Motor neuron (in vitro differentiated cells): ENCODE measurements around the gene SLC12A3. TPM values are rescaled to one million over a fixed set of nuclear protein-coding genes. Genes with fewer than 3 reads are reported as not detected.
A peak's percentile ranks its signal among the peaks of the same experiment; 100 is the strongest.

Experiments used
- ATAC-seq, 8 experiments: fragments of 200-7000 bp; cut with Tn5 transposase; replicated peaks in 6 of 8; 2 replicates each; pipeline ENCODE4 v1.8.0; 2021; ENCODE audit warnings: mild to moderate bottlenecking in 8 of 8, moderate library complexity in 8 of 8
- H3K27ac ChIP-seq, 2 donors: fragments of 250-450 bp; sonication (Bioruptor Pico); 2 replicates each; pipeline ENCODE4 v1.9.0; 2021; ENCODE audit warnings: antibody characterized with exemption in 2 of 2, mild to moderate bottlenecking in 2 of 2, moderate library complexity in 1 of 2
- H3K4me1 ChIP-seq, 2 donors: fragments of 250-450 bp; sonication (Bioruptor Pico); replicated peaks in 1 of 2; 2 replicates each; pipeline ENCODE4 v1.6.1; 2021; ENCODE audit warnings: antibody characterized with exemption in 2 of 2, mild to moderate bottlenecking in 2 of 2, moderate library complexity in 1 of 2
- H3K4me3 ChIP-seq, 5 donors: fragments of 250-450 bp; sonication (Bioruptor Pico); 2 replicates each; pipeline ENCODE4 v1.9.0; 2021; ENCODE audit warnings: antibody characterized with exemption in 5 of 5, mild to moderate bottlenecking in 5 of 5, moderate library complexity in 4 of 5
- WGBS, 10 experiments: fragments of 450-650 bp; shearing (Covaris generic); methylation state at CpG; one replicate each; pipeline ENCODE4 v1.0.0; 2022; 5-methylcytosine and 5-hydroxymethylcytosine counted together
- in situ Hi-C, 9 experiments: fragments of 400-800 bp; cut with MboI; loops; one replicate each; pipeline ENCODE4 v1.15.0; 2021; ENCODE audit warnings: low sequenced_read_pairs in 9 of 9, low pct_unique_long_range_greater_than_20kb in 2 of 9; ENCODE audit not compliant: unreplicated experiment in 9 of 9
- total RNA-seq, 8 experiments: library from RNA; unstranded; fragments of 300-600 nt; gene quantifications; 2 replicates each; pipeline versions ENCODE4 v1.2.3 to v1.2.4, GENCODE V29; 2022

The SLC12A3 gene
- total RNA-seq, 8 experiments from 2014 or later: 0.05 to 0.81 (median 0.35) TPM; not detected in 3

DNA sequence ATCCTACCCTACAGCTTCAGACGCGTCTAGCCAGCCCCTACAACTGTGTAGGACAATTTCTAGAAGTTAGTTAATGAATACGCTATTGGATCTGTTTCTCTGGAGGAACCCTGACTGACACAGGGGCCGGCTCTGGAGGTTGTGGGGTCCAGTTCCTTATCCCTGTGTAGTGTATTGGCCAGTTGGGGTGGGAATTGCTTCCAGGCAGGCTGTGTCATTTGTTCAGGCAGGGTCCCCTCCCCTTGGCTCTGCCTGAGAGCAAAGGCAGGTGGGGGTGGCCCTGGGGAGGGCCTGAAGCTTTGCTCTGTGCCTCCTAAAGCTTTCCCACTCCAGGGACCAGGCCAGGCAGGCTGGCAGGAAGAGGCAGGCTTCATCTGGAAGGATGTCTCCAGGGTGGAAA is 85.0 kb downstream of the SLC12A3 start:
- peak in 6 of 8 experiments; percentile 1 to 19 (median 8) for ATAC-seq
- 50 to 100% (median 88%) methylated on average over 2 of the region's 4 CpGs; no CpG with 5 or more reads in 7 of the 10 experiments for WGBS, 10 experiments
- Histone ChIP-seq H3K27ac (no peak overlapping the region), H3K4me3 (no peak overlapping the region), H3K4me1 (peaks cover 0 to 3% of the 10 kb centered on the region in 2 donors)
- in situ Hi-C loops: no loop called here

DNA sequence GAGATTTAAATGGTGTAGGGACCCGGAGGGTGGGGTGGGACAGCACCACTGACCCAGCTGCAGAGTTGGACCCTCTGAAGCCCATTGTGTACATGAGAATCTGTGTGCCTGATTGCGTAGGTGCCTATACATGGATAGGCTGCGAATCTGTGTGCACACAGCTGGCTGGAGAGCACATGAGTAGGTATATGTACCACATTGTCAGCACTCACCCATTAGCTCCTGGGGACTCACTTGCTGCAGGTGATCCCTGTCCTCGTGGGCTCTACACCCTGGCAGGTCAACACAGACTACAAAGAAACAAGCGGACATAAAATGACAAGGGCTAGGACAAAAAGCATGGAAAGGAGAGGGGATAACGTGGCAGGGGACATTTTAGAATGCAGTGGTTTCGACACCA is 85.4 kb downstream of the SLC12A3 start:
- peak in 3 of 8 experiments; percentile 3 to 8 (median 7) for ATAC-seq
- H3K4me3 ChIP-seq: no peak overlapping the region
- peaks cover 0 to 3% of the 10 kb centered on the region in 2 donors for H3K4me1 ChIP-seq
- no peak overlapping the region for H3K27ac ChIP-seq
- WGBS, 10 experiments: 74 to 100% (median 88%) methylated on average over 1 to 6 of the region's 7 CpGs; no CpG with 5 or more reads in 3 of the 10 experiments
- in situ Hi-C loops: no loop called here

DNA sequence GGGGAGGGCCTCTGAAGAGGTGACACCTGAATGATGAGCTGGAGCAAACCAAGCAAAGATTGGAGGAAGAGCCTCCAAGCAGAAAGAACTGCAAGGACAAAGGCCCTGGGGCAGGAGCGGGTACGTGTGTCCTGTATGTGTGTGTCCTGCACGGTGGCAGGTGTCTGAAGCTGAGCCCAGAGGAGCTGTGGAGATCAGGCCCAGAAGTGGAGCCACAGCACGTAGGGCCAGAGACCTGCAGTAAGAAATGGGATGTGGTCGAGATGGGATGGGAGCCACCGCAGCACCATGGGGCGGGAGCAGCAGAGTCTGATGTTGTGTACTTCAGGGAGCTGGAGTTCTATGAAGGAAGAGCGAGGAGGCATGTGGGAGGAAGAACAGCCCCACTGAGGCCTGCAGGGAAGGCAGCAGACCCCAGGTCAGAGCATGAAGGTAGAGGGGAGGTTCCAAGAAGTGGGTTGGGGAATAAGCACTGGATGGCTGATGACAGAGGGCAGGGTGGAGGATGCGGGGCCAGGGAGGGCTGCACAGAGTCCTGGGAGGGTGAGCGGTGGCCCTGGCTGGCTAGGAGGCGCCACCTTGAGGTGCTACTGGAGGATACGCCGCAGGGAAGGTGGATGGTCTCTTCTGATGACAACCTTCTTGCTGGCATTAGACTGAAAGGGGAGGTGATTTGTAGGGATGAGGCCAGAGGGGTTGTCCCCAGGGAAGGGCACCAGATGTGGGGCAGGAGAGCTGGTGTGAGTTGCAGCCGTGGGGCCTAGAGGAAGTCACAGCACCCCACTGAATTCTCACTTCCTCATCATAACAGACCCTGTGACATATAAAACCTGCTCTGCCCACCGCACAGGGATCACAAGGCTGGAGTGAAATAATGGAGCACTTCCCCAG is 86.1 kb downstream of the SLC12A3 start:
- 52 to 100% (median 76%) methylated on average over 1 to 8 of the region's 15 CpGs; no CpG with 5 or more reads in 3 of the 10 experiments for WGBS, 10 experiments
- peak; percentile 69 to 78 (median 74) for ATAC-seq
- H3K4me3 ChIP-seq: no peak overlapping the region
- no peak overlapping the region for H3K27ac ChIP-seq
- H3K4me1 ChIP-seq: peaks cover 0 to 3% of the 10 kb centered on the region in 2 donors
- in situ Hi-C loops: no loop called here

DNA sequence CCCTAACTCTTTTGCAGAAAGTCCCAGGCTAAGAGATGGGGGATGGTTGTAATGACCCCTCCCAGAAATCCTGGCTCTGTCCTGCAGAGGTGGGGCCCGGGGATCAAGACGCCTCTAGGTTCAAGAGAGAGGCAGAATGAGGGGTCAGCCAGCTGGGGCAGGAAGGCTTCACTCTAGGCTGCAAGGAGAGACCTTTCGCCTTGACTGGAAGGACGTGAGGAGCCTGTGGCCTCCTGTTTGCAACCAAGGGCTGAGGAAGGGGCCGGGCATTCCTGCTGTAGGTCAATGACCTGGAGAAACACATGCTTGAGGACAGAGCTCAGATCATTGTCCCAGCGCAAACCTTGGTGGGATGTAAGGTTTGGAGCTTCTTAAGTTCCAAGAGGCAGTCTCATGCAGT is 88.0 kb downstream of the SLC12A3 start:
- Histone ChIP-seq H3K27ac (no peak overlapping the region), H3K4me1 (peaks cover 0 to 3% of the 10 kb centered on the region in 2 donors), H3K4me3 (no peak overlapping the region)
- ATAC-seq: no peak
- 80 to 100% (median 90%) methylated on average over 1 to 2 of the region's 6 CpGs; no CpG with 5 or more reads in 5 of the 10 experiments for WGBS, 10 experiments
- in situ Hi-C loops: no loop called here

DNA sequence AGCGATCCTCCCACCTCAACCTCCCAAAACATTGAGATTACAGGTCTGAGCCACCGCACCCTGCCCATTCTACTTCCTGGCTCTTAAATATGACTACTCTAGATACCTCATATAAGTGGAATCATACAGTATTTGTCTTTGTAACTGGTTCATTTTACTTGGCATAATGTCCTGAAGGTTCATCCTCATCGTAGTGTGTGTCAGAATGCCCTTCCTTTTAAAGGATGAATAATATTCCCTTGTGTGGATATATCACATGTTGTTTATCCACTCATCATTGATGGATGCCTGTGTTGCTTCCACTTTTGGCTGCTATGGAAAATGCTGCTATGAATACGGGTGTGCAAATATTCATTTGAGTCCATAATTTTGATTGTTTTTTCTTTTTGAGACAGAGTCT is 91.1 kb downstream of the SLC12A3 start:
- in situ Hi-C loops: no loop called here
- WGBS, 10 experiments: 38 to 100% (median 83%) methylated on average over 1 to 4 of the region's 4 CpGs; no CpG with 5 or more reads in 3 of the 10 experiments

DNA sequence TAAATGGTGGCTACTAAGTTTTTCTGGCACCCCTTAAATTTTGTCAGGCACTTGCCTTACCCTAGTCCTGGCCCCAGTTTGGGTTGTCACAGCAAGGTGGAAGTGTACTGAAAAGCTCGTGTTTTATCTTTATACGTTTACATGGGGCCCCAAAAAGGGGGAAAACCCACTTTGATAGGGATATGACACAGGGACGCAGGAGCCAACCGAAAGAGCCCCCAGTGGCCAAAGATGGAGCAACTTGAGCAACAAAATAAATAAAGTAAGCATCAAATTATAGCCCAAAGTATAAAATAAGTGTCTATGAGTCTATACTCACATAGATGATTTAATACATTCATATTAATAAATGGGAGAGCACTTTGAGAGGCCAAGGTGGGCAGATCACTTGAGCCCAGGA is 91.7 kb downstream of the SLC12A3 start:
- Histone ChIP-seq H3K4me1 (peaks cover 0 to 4% of the 10 kb centered on the region in 2 donors), H3K4me3 (no peak overlapping the region), H3K27ac (no peak overlapping the region)
- WGBS, 10 experiments: 0 to 100% (median 41%) methylated on average over 1 to 4 of the region's 4 CpGs; no CpG with 5 or more reads in 2 of the 10 experiments
- in situ Hi-C loops: no loop called here
- ATAC-seq: no peak

More for the DNA sequence above, 91.1 kb downstream of the SLC12A3 start:
- no peak for ATAC-seq
- peaks cover 0 to 6% of the 10 kb centered on the region in 2 donors for H3K4me1 ChIP-seq
- H3K4me3 ChIP-seq: no peak overlapping the region
- H3K27ac ChIP-seq: no peak overlapping the region

DNA sequence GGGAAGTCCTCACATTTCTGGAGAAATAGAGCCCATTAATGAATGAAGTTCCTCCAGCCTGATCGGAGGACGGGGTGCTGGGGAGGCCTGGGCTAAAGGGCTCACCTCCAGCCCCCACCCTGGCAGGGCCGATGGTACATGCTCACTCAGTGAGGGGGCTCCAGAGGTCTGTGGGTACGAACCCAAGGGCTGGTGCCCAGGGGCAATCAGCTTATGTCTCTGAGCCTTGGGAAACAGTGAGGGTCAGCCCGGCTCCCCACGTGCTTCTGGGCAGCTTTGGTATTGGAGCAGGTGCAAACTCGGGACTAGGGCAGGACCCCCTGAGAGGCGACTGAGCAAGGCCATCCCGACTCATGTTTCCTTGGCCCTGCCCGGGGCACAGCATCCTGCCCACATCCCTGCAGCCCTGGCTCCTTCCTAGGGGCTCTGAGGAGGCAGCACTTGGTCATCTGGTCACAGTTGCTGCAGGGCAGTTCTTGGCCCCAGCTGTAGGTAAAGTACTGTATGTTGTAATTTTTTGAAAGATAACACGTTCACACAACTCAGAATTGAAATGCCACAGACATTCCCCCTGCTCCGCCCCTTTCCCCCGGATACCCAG is 95.8 kb downstream of the SLC12A3 start:
- H3K4me3 ChIP-seq: no peak overlapping the region
- no peak overlapping the region for H3K27ac ChIP-seq
- H3K4me1 ChIP-seq: peaks cover 0 to 4% of the 10 kb centered on the region in 2 donors
- WGBS, 10 experiments: 73 to 90% (median 84%) methylated on average over 2 to 7 of the region's 13 CpGs; no CpG with 5 or more reads in 5 of the 10 experiments
- in situ Hi-C loops: no loop called here
- ATAC-seq: peak in 5 of 8 experiments; percentile 23 to 37 (median 33)

DNA sequence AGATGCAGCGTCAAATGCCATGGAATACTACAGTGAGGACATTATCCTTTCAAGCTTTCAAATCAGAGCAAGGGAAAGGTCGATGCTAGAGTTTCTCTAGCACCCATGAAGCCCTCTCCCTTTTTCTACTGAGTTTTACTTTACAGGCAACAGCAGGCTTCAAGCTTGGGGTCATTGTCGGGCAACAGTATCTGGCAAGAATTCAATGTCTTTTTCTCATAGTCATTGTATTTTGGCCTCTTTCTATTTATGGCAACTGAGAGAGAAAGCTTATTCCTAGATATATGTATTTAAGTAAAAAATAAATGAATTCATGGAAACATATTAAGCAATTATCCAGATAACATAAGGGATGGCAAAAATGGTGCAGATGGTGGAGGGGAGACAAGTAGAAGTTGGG is 96.4 kb downstream of the SLC12A3 start:
- no peak overlapping the region for H3K27ac ChIP-seq
- no peak for ATAC-seq
- WGBS, 10 experiments: 50 to 100% (median 83%) methylated on average over 1 to 3 of the region's 3 CpGs; no CpG with 5 or more reads in 2 of the 10 experiments
- peaks cover 0 to 4% of the 10 kb centered on the region in 2 donors for H3K4me1 ChIP-seq
- no peak overlapping the region for H3K4me3 ChIP-seq
- in situ Hi-C loops: no loop called here

DNA sequence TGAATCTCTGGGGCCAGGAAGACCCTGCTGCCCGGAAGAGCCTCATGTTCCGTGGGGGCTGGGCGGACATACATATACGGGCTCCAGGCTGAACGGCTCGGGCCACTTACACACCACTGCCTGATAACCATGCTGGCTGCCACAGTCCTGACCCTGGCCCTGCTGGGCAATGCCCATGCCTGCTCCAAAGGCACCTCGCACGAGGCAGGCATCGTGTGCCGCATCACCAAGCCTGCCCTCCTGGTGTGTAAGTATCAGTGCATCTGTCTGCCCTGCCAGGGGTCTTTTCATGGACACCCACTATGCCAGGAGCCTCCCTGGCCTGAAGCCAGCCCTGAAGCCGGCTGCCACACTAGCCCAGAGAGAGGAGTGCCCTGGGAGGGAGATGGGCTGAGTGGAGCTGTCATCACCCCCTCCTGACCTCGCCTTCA is 96.9 kb downstream of the SLC12A3 start, which contains the start of gene CETP:
Gene CETP (plus strand): TSS at position 100 of the 431 bp plus-strand sequence. CDS start 30 bp downstream, at position 130.
- Histone ChIP-seq H3K4me3 (no peak within 1 kb of the TSS), H3K4me1 (peaks cover 0 to 4% of the 10 kb centered on the region in 2 donors), H3K27ac (no peak within 1 kb of the TSS)
- in situ Hi-C loops: no loop called here
- 67 to 80% (median 80%) methylated on average over 1 to 8 of the region's 12 CpGs; no CpG with 5 or more reads in 5 of the 10 experiments for WGBS, 10 experiments
- ATAC-seq: peak in 1 of 8 experiments; percentile 16

DNA sequence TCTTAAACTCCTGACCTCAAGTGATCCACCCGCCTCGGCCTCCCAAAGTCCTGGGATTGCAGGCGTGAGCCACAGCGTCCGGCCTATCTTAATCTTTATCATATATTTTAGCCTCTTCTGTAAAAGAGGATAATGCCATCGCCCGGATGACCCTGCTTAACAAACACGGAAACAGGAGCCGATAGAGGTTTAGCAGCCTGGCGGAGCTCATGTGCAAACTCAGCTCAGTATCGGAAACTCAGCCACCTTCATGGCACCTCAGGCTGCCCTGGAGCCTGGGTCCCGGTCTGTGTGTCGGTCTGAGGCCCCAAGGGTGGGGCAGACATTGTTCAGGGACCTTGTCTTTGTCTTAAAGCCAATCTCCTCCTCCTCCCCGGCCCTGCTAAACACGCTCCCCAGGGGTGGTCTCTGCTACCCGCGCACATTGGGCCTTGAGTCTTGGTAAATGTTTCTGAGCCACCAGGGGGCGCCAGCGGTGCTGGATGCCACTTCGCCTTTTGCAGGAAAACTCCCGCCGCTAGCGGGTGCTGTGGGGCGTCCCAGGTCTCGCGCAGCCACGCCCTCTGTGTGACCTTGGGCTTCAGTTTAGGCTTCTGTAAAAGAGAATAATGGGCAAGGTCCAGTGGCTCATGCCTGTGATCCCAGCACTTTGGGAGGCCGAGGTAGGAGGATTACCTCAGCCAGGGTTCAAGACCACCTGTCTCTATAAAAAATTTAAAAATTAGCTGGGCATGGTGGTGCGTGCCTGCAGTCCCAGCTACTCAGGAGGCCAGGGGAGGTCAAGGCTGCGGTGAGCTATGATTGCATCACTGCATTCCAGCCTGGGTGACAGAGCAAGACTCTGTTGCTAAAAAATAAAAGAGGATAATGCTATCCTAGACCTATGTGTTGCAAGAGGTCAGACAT is 99.5 kb downstream of the SLC12A3 start:
- H3K4me1 ChIP-seq: peaks cover 0 to 4% of the 10 kb centered on the region in 2 donors
- H3K4me3 ChIP-seq: no peak overlapping the region
- H3K27ac ChIP-seq: no peak overlapping the region
- ATAC-seq: peak in 3 of 8 experiments; percentile 73 to 90 (median 82)
- whole genome bisulfite sequencing, 10 experiments: 37 to 100% (median 73%) methylated on average over 1 to 16 of the region's 30 CpGs; no CpG with 5 or more reads in 2 of the 10 experiments
- in situ Hi-C loops: no loop called here
